NOMO-1 treated with dmso at 0.1 percent for 144 hours (cell line): Measurements from ENCODE around the gene PTPRN2.

Source experiments
- DNase-seq: peaks from one replicate; lab custom pipeline; 2025; ENCODE audit not compliant: unreplicated experiment; lab: John Stamatoyannopoulos, UW

PTPRN2 gene

DNA sequence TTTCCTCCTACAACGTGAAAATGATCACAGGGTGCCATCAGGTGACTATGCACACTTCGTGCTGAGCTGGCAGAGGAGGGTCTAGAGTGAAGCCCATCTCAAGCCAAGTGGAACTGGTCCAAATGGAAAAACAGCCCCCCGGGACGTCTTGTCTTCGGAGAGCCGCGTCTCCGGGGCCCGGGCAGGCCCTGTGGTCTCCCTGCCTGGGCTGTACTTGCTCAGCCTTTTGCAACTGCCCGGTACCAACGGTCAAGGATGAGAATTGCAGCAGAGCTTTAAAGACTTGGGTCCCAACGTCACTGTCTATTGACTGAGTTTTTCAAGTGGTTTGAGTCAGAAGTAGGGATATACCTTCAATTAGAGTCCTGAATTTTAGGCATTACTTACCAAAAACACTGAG lies 315.5 kb downstream of the PTPRN2 start:
- DNase-seq = no peak

DNA sequence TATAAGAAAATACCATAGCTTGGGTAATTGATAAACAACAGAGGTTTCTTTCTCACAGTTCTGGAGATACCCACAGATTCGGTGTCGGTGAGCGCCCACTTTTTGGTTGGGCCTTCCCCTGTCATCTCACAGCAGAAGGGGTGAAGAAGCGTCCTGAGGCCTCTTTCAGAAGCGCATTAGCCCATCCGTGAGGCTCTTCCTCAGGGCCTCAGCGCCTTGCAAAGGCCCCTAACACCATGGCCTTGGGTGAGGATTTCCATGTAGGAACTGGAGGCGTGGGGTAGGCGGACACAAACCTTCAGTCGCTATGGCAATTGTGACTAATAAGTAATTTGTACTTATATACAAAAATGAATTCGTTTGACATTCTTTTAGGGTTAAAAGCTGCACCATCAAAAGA lies 316.0 kb downstream of the PTPRN2 start:
- no peak for DNase-seq

GRCh38 chr7:158270856-158271413 lies 316.7 kb downstream of the PTPRN2 start:
- no peak for DNase-seq

DNA sequence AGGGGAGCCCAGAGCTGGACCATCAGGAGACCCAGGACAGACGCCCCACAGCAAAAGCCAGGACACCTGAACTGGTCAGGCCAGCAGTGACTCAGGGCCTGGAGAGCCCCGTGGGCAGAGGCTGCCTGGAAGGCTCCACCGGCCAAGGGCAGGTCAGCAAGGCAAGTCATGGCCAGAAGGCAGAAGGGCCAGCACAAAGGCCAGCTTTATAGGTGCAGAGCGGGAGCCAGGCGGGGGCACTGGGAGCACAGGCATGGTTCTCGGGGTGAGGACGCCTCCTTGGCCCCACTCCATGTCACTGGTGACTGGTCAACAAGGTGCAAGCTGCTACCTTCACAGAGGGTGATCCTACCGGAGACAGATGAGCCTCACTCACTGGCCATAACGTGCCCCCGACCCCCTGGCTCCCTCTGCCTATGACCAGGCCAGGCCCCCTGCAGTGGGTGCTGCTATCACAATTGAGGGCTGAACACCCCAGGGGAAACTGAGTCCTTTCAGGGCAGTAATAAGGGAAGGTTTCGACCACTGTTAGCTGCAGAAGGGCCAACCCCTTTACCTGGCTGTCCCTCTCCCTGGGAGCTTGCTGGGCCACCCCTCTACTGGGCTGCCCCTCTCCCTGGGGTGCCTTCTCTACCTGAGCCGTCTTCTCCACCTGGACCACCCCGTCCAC lies 317.4 kb downstream of the PTPRN2 start:
- DNase-seq = no peak

- DNase-seq = no peak
Measured at GRCh38 chr7:158268816-158269535, 318.6 kb downstream of the PTPRN2 start.

GRCh38 chr7:158267742-158268435 lies 319.7 kb downstream of the PTPRN2 start:
- no peak for DNase-seq

DNA sequence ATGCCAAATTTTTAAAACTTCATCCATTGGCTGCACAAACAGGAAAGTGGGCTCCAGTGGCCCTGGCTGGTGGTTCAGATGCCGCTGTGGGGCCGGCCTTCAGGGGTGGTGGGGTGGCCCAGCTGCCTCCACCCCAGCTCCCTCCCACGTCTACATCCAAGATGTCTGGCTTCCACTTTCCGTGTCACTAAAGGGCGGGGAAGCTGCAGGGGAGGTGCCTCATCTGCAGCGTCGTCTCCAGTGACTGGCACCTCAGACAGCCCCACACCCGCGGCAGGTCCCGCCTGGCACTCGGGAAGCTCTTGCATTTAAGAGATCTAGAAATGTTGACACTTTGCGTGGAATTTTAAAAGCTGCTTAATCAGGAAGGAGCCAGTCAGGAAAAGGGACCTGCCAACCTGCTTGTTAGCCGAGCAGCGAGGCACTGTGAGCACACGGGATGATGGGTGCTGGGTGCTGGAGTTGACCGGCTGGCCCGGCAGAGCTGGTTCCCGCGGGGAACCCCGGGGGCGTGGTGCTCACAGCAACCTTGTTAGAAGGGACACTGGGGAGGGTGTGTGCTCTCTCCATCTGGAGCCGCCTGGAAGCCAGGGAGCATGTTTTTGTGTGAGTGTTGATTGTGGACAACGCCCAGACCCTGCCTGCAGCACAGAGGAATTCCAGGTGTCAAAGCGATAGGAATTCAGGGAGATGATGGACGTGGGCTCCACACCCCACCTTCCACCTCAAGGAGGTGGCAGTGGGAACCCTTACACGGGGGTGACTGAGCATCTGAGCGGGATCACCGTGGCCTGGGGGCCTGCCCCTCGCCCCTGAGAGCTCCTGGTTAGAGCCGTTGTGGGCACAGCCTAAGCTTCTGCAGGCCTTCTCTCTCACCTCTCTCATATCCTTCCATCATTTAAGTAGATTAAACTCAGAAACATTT lies 320.5 kb downstream of the PTPRN2 start:
- no peak for DNase-seq

GRCh38 chr7:158266426-158266816 lies 321.2 kb downstream of the PTPRN2 start:
- DNase-seq = no peak

DNA sequence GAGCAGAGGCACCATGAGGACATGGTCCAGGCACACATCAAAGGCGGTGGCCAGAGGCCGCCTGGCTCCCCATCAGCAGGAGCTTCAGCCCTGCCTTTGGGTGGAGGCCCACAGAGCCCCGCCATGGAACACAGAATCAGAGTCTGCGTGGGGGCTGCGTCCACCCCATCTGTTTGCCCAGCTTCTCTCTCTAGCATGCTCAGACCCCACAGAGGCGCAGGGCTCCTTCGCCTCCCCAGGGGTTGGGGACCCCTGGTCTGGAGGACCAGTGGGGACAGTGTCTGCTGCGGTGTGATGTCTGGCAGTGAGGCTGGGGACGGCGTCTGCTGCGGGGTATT lies 321.9 kb downstream of the PTPRN2 start:
- DNase-seq = no peak

- no peak for DNase-seq
Measured at GRCh38 chr7:158264881-158265742, 322.5 kb downstream of the PTPRN2 start.

DNA sequence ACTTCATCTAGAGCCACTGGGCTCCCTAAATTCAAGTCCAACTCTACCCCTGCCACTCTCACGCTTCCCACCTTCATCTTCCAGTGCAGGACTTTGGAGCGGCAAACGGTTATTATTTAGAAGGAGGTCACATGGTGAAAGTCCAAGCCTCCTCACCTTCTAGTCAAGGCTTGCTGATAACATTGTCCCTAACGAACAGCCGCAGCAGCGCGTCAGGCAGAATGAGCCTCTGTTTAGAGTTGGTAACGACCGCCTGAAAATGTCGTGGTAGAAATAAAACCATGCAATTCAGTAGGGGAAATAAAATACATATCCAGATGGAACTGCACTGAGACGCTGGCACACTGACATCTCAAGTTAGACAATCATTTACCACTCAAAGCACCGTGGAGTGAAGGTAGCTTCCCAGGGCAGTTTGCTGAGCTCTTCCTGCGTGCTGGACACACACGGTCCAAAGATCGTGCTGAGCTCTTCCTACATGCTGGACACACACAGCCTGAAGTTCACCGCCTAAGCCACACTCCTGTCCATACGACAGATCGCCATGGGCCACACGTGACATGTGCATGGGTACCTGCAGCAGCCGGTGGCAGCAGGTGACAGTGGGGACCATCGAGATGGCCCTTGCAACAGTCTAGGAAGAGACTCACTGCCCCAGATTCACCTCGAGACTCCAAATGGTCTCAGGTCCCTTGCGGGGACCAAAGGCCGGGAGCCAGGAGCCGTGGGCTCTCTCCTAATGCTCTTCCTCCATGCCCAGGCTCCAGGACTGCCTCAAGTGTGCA lies 323.5 kb downstream of the PTPRN2 start:
- no peak for DNase-seq

DNA sequence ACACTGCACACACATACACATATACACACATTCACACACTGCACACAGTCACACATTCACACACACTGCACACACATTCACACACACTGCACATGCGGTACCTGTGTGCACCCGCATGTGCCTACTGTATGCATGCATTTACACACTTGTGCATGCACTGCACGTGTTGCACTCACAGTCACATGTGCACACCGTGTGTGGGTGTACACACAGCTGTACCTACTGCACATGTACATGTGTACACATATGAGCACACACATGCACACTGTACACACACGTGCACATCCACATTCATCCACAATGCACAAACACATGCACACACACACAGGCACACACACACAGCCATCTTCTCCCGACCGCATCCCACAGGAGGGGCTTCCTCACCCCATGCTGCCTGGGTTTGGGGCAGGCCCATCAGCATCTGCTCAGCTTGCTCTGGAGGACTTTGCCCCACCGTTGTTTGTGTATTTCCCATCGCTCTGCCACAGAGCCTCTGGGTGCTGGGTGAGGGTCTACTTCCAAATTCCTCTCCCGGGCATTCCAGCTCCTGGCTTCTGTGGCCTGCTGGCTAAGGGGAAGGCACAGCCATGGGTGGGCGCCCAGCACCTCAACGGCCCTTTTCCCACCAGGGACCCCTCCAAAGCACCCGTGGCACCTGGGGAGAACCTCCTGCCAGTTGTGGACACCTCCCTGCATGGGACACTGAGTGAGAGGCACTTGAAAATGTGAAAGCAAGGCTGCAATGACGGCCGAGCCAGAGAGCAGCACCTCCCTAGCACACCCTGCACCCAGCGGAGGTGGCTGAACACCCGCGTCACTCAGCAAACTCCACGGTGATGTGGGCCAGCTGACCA lies 324.3 kb downstream of the PTPRN2 start:
- DNase-seq = no peak

- no peak for DNase-seq
Measured at GRCh38 chr7:158262284-158263109, 325.1 kb downstream of the PTPRN2 start.

- DNase-seq = no peak
Measured at GRCh38 chr7:158261362-158262235, 326.0 kb downstream of the PTPRN2 start.

DNA sequence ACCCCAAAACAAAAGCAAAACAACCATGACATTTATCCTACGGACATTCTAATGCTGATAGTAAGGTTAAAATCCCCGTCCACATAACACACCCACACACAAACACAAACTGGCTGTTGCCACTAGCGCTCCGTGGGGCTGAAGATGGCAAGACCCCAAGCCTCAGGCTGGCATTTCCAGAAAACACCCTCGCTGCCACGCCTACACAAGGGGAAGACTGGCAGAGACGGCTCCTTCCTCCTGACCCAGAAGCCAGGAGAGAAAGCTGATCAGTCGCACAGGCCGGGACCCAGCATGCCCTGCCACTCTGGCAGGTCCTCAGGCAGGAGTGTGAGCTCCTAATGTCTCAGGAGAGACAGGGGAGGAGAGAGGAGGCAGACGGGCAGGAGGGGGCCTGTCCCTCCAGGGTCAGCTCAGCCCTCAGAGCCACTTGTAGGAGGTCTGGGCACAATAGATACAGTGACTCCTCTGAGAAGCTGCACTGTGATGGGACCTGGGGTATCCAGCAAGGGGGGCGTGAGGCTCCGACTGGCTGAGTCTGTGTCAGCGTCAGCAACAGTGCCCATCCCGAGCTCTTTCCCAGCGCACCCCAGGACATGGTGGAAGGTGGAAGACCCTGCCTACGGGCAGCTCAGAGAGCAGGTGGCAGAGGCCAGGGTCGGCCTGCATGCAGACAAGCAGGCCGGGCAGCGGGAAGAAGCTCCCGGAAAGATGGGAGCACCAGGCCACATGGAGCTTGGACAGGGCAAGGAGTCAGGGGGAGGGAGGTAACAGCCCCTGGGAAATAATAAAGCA lies 326.9 kb downstream of the PTPRN2 start:
- DNase-seq = no peak
